ENCODE measurements around the gene PCCB. TPM values are rescaled to one million over a fixed set of nuclear protein-coding genes. Genes with fewer than 3 reads are reported as not detected.

Gene PCCB
- total and polyA plus RNA-seq, 4 experiments from 2014 or later: 12.1 to 47.1 (median 19.4) TPM

DNA sequence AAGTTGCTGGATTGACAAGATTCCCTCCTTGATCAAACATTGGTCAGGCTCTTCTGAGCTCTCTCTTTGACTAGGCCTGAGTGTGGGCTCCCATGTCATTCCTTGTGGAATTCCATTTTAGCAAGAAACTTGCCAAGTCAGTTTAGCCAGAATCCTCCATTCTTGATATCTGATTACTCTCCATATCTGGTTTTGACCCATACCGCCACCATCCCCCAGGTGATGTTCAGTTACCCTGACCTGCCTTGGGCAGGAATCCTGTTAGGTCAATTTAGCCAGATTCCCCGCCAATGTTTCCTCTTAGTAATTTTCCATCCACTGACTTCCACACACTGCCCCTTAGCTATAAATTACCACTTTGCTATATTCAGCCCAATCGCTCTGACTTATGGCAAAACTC lies 1.0 kb upstream of the PCCB start:
- no peak for DNase-seq
- Histone ChIP-seq H3K4me1 (ENCODE audit: insufficient read depth, low read length) (peaks cover 17% of the 10 kb centered on the region), H3K36me3 (ENCODE audit: insufficient read depth, low read length) (no peaks in the 10 kb centered on the region), H3K9me3 (ENCODE audit: control insufficient read depth in 1 of 2, low read length in 2 of 2) (no peaks in the 10 kb centered on the region), H3K27me3 (ENCODE audit: insufficient read depth, low read length) (no peaks in the 10 kb centered on the region), H3K4me3 (ENCODE audit: low read length in 2 of 2) (no peak overlapping the region), H3K27ac (ENCODE audit: low read depth, low read length) (no peak overlapping the region)
- Mint-ChIP-seq H3K9me3 (no peaks in the 10 kb centered on the region), H3K36me3 (peaks cover 0 to 1% of the 10 kb centered on the region in 2 donors), H3K27ac (peak overlapping the region in 3 of 7 donors; percentile 1 to 89 (median 66)), H3K4me3 (peak overlapping the region in 1 of 8 donors; percentile 37), H3K4me1 (peaks cover 15 to 22% (median 19%) of the 10 kb centered on the region in 4 donors), H3K27me3 (no peaks in the 10 kb centered on the region)
- ChIA-PET POLR2A (ENCODE audit: partially characterized antibody) (interaction anchor here (1.0 to 5.6 kb wide), 5 partner anchors 9 to 503 kb away, joined by 3 to 76 read pairs (median 3); partner anchors contain the start of genes MSL2 and STAG1), CTCF (ENCODE audit: partially characterized antibody) (interaction anchor here (0.9 to 4.2 kb wide), 4 partner anchors 54 to 764 kb away, joined by 3 to 45 read pairs (median 12); partner anchors contain the start of genes MSL2 and STAG1)
- intact Hi-C loops (cut with micrococcal nuclease): no loop called here

DNA sequence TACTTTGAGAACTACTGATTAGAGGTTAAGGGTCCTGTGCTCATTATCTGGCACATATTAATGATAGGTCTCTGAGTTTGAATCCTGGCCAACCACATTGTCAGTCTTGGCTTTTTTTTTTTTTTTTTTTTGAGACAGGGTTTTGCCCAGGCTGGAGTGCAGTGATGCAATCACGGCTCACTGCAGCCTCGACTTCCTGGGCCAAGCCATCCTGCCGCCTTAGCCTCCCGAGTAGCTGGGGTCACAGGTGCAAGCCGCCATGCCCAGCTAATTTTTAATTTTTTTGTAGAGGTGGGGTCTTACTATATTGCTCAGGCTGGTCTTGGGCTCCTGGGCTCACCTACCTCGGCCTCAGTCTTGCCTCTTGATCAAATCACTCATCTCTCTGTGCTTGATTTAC lies 547 bp upstream of the PCCB start:
- Histone ChIP-seq H3K4me1 (ENCODE audit: insufficient read depth, low read length) (peaks cover 17% of the 10 kb centered on the region), H3K36me3 (ENCODE audit: insufficient read depth, low read length) (no peaks in the 10 kb centered on the region), H3K9me3 (ENCODE audit: control insufficient read depth in 1 of 2, low read length in 2 of 2) (no peaks in the 10 kb centered on the region), H3K27ac (ENCODE audit: low read depth, low read length) (peak overlapping the region; percentile 75), H3K4me3 (ENCODE audit: low read length in 2 of 2) (no peak overlapping the region), H3K27me3 (ENCODE audit: insufficient read depth, low read length) (no peaks in the 10 kb centered on the region)
- DNase-seq: no peak
- Mint-ChIP-seq H3K9me3 (no peaks in the 10 kb centered on the region), H3K36me3 (peaks cover 0 to 1% of the 10 kb centered on the region in 2 donors), H3K4me1 (peaks cover 15 to 22% (median 19%) of the 10 kb centered on the region in 4 donors), H3K4me3 (peak overlapping the region; percentile 85 to 93 (median 90)), H3K27ac (peak overlapping the region; percentile 75 to 94 (median 90)), H3K27me3 (no peaks in the 10 kb centered on the region)
- intact Hi-C loops (cut with micrococcal nuclease): no loop called here
- ChIA-PET POLR2A (ENCODE audit: partially characterized antibody) (interaction anchor here (0.7 to 5.6 kb wide), 5 partner anchors 54 to 503 kb away, joined by 3 to 76 read pairs (median 3); partner anchors contain the start of genes MSL2 and STAG1), CTCF (ENCODE audit: partially characterized antibody) (interaction anchor here (0.9 to 4.2 kb wide), 4 partner anchors 9 to 503 kb away, joined by 4 to 45 read pairs (median 12); partner anchors contain the start of genes MSL2 and STAG1)

DNA sequence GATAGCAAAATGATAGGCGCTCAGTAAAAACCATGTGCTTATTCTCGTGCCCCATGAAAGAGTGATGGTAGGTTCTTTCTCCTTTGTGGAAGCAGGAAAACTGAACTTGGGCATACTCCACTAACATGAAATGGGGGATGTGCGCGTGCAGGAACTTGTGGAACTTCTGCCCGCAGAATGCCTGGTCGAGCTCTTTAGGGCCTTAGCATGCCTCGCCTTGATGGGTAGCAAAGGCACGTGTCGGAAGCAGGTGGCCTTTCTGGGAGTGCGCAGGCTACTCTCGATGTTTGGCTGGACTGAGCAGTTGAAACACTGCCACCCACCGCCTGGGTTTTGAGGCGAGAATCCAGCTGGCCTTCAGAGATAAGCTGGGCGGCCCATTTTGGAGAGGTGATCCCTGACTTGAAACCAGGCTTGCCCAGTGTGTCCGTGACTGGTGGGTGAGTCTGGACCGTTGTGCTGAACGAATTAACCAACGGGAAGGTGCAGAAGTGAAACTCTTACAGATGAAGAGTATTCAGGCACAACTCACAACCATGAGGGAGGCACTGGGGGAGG lies 842 bp downstream of the PCCB start:
- DNase-seq: no peak
- peaks cover 17% of the 10 kb centered on the region for H3K4me1 ChIP-seq (ENCODE audit: insufficient read depth, low read length)
- peak overlapping the region; percentile 43 to 77 for H3K4me3 ChIP-seq (ENCODE audit: low read length in 2 of 2)
- POLR2A ChIA-PET (ENCODE audit: partially characterized antibody): interaction anchor here (0.7 to 5.6 kb wide), 5 partner anchors 27 to 501 kb away, joined by 3 to 76 read pairs (median 4); partner anchors contain the start of genes MSL2 and STAG1
- Mint-ChIP-seq H3K36me3 (peaks cover 3 to 4% of the 10 kb centered on the region in 2 donors), H3K4me1 (peaks cover 19 to 30% (median 21%) of the 10 kb centered on the region in 4 donors), H3K9me3 (no peaks in the 10 kb centered on the region), H3K27me3 (no peaks in the 10 kb centered on the region), H3K27ac (peak overlapping the region; percentile 75 to 94 (median 90)), H3K4me3 (peak overlapping the region; percentile 85 to 93 (median 90))
- CTCF ChIA-PET (ENCODE audit: partially characterized antibody): interaction anchor here (0.7 to 4.2 kb wide), 5 partner anchors 56 to 763 kb away, joined by 3 to 45 read pairs (median 4); partner anchors contain the start of genes MSL2 and STAG1
- intact Hi-C loops (cut with micrococcal nuclease): loop anchor here (1.0 to 5.0 kb wide), 7 partner anchors 55 to 763 kb away; partner anchors contain the start of genes MSL2 and STAG1
- no peaks in the 10 kb centered on the region for H3K27me3 ChIP-seq (ENCODE audit: insufficient read depth, low read length)
- no peaks in the 10 kb centered on the region for H3K9me3 ChIP-seq (ENCODE audit: control insufficient read depth in 1 of 2, low read length in 2 of 2)
- H3K27ac ChIP-seq (ENCODE audit: low read depth, low read length): peak overlapping the region; percentile 75
- H3K36me3 ChIP-seq (ENCODE audit: insufficient read depth, low read length): no peaks in the 10 kb centered on the region

DNA sequence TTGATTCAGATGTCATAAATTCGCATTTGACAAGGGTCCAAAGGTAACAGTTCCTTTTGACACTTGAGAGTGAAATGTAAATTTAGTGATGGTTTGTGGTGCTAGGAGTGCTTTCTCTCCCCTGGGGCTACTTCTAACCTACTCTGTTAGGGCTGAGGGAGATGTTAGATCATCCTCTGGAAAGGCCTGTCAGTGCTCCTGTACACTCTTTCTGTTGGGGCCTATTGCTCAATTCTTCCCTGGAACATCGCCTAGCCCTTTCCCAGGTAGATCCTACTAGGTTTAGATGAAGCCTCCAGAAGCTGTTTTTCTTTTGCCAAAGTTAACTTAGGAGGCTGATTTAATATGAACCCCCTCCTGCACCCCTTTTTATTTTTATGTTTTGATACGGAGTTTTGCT lies 1.4 kb downstream of the PCCB start:
- Histone ChIP-seq H3K27ac (ENCODE audit: low read depth, low read length) (peak overlapping the region; percentile 75), H3K4me3 (ENCODE audit: low read length in 2 of 2) (peak overlapping the region in 1 of 2 donors; percentile 77)
- peak overlapping the region; percentile 75 to 94 (median 90) for H3K27ac Mint-ChIP-seq

DNA sequence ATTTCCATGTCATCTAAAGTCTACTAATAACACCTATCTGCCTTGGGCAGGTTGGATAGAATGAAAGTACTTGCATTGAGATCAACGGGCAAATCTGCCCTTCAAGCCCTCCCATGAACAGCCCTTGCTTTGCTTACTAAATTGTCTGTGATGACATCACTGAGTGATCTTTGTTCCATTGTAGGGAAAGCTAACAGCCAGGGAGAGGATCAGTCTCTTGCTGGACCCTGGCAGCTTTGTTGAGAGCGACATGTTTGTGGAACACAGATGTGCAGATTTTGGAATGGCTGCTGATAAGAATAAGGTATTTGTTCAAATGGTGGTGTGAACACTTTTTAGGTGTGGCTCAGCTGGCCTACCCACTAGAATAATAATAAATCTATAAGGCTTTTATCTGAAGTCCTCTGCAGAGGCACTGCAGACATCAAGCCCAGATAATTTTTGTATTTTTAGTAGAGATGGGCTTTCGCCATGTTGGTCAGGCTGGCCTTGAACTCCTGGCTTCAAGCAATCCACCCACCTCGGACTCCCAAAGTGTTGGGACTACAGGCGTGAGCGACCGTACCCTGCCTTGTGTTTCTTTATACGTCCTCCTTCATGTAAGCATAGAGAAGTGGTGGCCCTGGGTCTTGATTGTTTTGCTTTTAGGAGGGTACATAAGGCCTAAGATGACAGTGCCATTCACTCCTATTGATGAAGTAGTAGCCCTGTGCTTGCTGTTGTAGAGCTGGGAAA lies 5.7 kb downstream of the PCCB start:
- ChIA-PET CTCF (ENCODE audit: partially characterized antibody) (no interaction called here), POLR2A (ENCODE audit: partially characterized antibody) (no interaction called here)
- Histone ChIP-seq H3K9me3 (ENCODE audit: control insufficient read depth in 1 of 2, low read length in 2 of 2) (no peaks in the 10 kb centered on the region), H3K27me3 (ENCODE audit: insufficient read depth, low read length) (no peaks in the 10 kb centered on the region), H3K4me1 (ENCODE audit: insufficient read depth, low read length) (peaks cover 8% of the 10 kb centered on the region), H3K27ac (ENCODE audit: low read depth, low read length) (no peak overlapping the region), H3K36me3 (ENCODE audit: insufficient read depth, low read length) (no peaks in the 10 kb centered on the region), H3K4me3 (ENCODE audit: low read length in 2 of 2) (no peak overlapping the region)
- intact Hi-C loops (cut with micrococcal nuclease): no loop called here
- H3K27ac Mint-ChIP-seq: no peak overlapping the region
- no peaks in the 10 kb centered on the region for H3K27me3 Mint-ChIP-seq
- H3K4me3 Mint-ChIP-seq: no peak overlapping the region
- no peak for DNase-seq
- no peaks in the 10 kb centered on the region for H3K9me3 Mint-ChIP-seq
- H3K36me3 Mint-ChIP-seq: peaks cover 29 to 38% of the 10 kb centered on the region in 2 donors
- peaks cover 12 to 21% (median 15%) of the 10 kb centered on the region in 4 donors for H3K4me1 Mint-ChIP-seq

More for the DNA sequence above, 1.4 kb downstream of the PCCB start:
- ChIA-PET CTCF (ENCODE audit: partially characterized antibody) (interaction anchor here (1.0 to 4.2 kb wide), 4 partner anchors 56 to 762 kb away, joined by 4 to 45 read pairs (median 12); partner anchors contain the start of genes MSL2 and STAG1), POLR2A (ENCODE audit: partially characterized antibody) (interaction anchor here (0.7 to 5.6 kb wide), 5 partner anchors 27 to 501 kb away, joined by 3 to 76 read pairs (median 4); partner anchors contain the start of genes MSL2 and STAG1)
- no peaks in the 10 kb centered on the region for H3K9me3 ChIP-seq (ENCODE audit: control insufficient read depth in 1 of 2, low read length in 2 of 2)
- Mint-ChIP-seq H3K36me3 (peaks cover 8 to 9% of the 10 kb centered on the region in 2 donors), H3K4me3 (peak overlapping the region; percentile 64 to 93 (median 90)), H3K4me1 (peaks cover 19 to 30% (median 24%) of the 10 kb centered on the region in 4 donors), H3K27me3 (no peaks in the 10 kb centered on the region), H3K9me3 (no peaks in the 10 kb centered on the region)
- no peaks in the 10 kb centered on the region for H3K36me3 ChIP-seq (ENCODE audit: insufficient read depth, low read length)
- peaks cover 17% of the 10 kb centered on the region for H3K4me1 ChIP-seq (ENCODE audit: insufficient read depth, low read length)
- no peak for DNase-seq
- no peaks in the 10 kb centered on the region for H3K27me3 ChIP-seq (ENCODE audit: insufficient read depth, low read length)
- intact Hi-C loops (cut with micrococcal nuclease): loop anchor here (5.0 kb wide), 2 partner anchors 109 to 666 kb away; no protein-coding TSS in a partner anchor

DNA sequence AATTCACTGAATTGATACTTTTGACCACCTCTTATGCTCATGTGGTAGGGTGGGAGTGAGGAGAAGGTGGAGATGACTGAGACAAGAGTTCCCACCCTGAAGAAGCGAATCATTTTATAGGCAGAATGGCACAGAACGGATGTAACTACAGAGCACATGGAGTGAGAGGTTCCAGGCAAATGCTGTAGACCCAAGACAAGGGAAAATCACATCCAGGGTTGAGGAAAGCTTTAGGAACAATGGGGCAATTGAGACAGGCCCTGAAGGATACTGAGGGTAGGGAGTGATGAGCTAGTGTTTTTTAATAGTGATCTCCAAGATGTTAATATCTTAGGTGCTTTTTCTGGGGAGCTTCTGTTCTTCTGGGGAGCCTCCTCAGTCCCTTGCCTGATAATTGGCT lies 8.1 kb downstream of the PCCB start:
- no peak overlapping the region for H3K27ac ChIP-seq (ENCODE audit: low read depth, low read length)
- Mint-ChIP-seq H3K4me1 (peaks cover 4 to 8% (median 6%) of the 10 kb centered on the region in 4 donors), H3K27ac (peak overlapping the region in 1 of 7 donors; percentile 86), H3K36me3 (peaks cover 43 to 57% of the 10 kb centered on the region in 2 donors), H3K4me3 (no peak overlapping the region), H3K27me3 (no peaks in the 10 kb centered on the region), H3K9me3 (no peaks in the 10 kb centered on the region)
- no peaks in the 10 kb centered on the region for H3K9me3 ChIP-seq (ENCODE audit: control insufficient read depth in 1 of 2, low read length in 2 of 2)
- H3K27me3 ChIP-seq (ENCODE audit: insufficient read depth, low read length): no peaks in the 10 kb centered on the region
- ChIA-PET POLR2A (ENCODE audit: partially characterized antibody) (no interaction called here), CTCF (ENCODE audit: partially characterized antibody) (interaction anchor here (1.8 kb wide), 1 partner anchor 8 kb away, joined by 4 read pairs; the partner anchor contains the start of gene PCCB)
- no peak for DNase-seq
- no peak overlapping the region for H3K4me3 ChIP-seq (ENCODE audit: low read length in 2 of 2)
- H3K4me1 ChIP-seq (ENCODE audit: insufficient read depth, low read length): no peaks in the 10 kb centered on the region
- H3K36me3 ChIP-seq (ENCODE audit: insufficient read depth, low read length): peaks cover 7% of the 10 kb centered on the region
- intact Hi-C loops (cut with micrococcal nuclease): no loop called here
